ENCODE results near the gene UBAC2. TPM values are rescaled to one million over a fixed set of nuclear protein-coding genes. Genes with fewer than 3 reads are reported as not detected.
A peak's percentile ranks its signal among the peaks of the same experiment; 100 is the strongest.

Gene UBAC2
- polyA plus RNA-seq, 2 donors, result 63.0 to 70.1 TPM

GRCh38 chr13:99271249-99271648 is 70.6 kb downstream of the UBAC2 start:
- Histone ChIP-seq H3K36me3 (ENCODE audit: control insufficient read depth in 2 of 2, insufficient read depth in 2 of 2, low read length in 1 of 2) (peaks cover 0 to 5% of the 10 kb centered on the region in 2 donors), H3K27ac (ENCODE audit: low read depth in 2 of 2, low read length in 1 of 2) (no peak overlapping the region), H3K27me3 (ENCODE audit: control insufficient read depth in 1 of 2, insufficient read depth in 2 of 2, low read length in 2 of 2) (no peaks in the 10 kb centered on the region), H3K4me1 (ENCODE audit: control insufficient read depth in 2 of 2, insufficient read depth in 2 of 2, low read length in 1 of 2) (no peaks in the 10 kb centered on the region), H3K9me3 (ENCODE audit: control insufficient read depth in 2 of 2, insufficient read depth in 1 of 2, low read depth in 1 of 2, low read length in 1 of 2) (peaks cover 0 to 3% of the 10 kb centered on the region in 2 donors), H3K4me3 (ENCODE audit: low read depth in 1 of 2, low read length in 2 of 2) (no peak overlapping the region)
- 77 to 81% methylated on average over 3 of the region's 3 CpGs for WGBS, 2 donors

GRCh38 chr13:99272481-99272880 is 71.8 kb downstream of the UBAC2 start:
- peaks cover 0 to 5% of the 10 kb centered on the region in 2 donors for H3K36me3 ChIP-seq (ENCODE audit: control insufficient read depth in 2 of 2, insufficient read depth in 2 of 2, low read length in 1 of 2)
- peaks cover 0 to 3% of the 10 kb centered on the region in 2 donors for H3K9me3 ChIP-seq (ENCODE audit: control insufficient read depth in 2 of 2, insufficient read depth in 1 of 2, low read depth in 1 of 2, low read length in 1 of 2)
- H3K4me3 ChIP-seq (ENCODE audit: low read depth in 1 of 2, low read length in 2 of 2), result no peak overlapping the region
- 97 to 98% methylated on average over 2 of the region's 2 CpGs for WGBS, 2 donors
- no peaks in the 10 kb centered on the region for H3K4me1 ChIP-seq (ENCODE audit: control insufficient read depth in 2 of 2, insufficient read depth in 2 of 2, low read length in 1 of 2)
- H3K27ac ChIP-seq (ENCODE audit: low read depth in 2 of 2, low read length in 1 of 2), result no peak overlapping the region
- H3K27me3 ChIP-seq (ENCODE audit: control insufficient read depth in 1 of 2, insufficient read depth in 2 of 2, low read length in 2 of 2), result no peaks in the 10 kb centered on the region

GRCh38 chr13:99273128-99273527 is 72.5 kb downstream of the UBAC2 start:
- Histone ChIP-seq H3K4me3 (ENCODE audit: low read depth in 1 of 2, low read length in 2 of 2) (no peak overlapping the region), H3K27me3 (ENCODE audit: control insufficient read depth in 1 of 2, insufficient read depth in 2 of 2, low read length in 2 of 2) (no peaks in the 10 kb centered on the region), H3K27ac (ENCODE audit: low read depth in 2 of 2, low read length in 1 of 2) (peak overlapping the region in 1 of 2 donors; percentile 31), H3K4me1 (ENCODE audit: control insufficient read depth in 2 of 2, insufficient read depth in 2 of 2, low read length in 1 of 2) (no peaks in the 10 kb centered on the region), H3K9me3 (ENCODE audit: control insufficient read depth in 2 of 2, insufficient read depth in 1 of 2, low read depth in 1 of 2, low read length in 1 of 2) (peaks cover 0 to 3% of the 10 kb centered on the region in 2 donors), H3K36me3 (ENCODE audit: control insufficient read depth in 2 of 2, insufficient read depth in 2 of 2, low read length in 1 of 2) (peaks cover 0 to under 1% of the 10 kb centered on the region in 2 donors)
- 88 to 89% methylated on average over 2 of the region's 2 CpGs for WGBS, 2 donors

- Histone ChIP-seq H3K9me3 (ENCODE audit: control insufficient read depth in 2 of 2, insufficient read depth in 1 of 2, low read depth in 1 of 2, low read length in 1 of 2) (peaks cover 0 to 3% of the 10 kb centered on the region in 2 donors), H3K27ac (ENCODE audit: low read depth in 2 of 2, low read length in 1 of 2) (no peak overlapping the region), H3K4me3 (ENCODE audit: low read depth in 1 of 2, low read length in 2 of 2) (no peak overlapping the region), H3K27me3 (ENCODE audit: control insufficient read depth in 1 of 2, insufficient read depth in 2 of 2, low read length in 2 of 2) (no peaks in the 10 kb centered on the region), H3K36me3 (ENCODE audit: control insufficient read depth in 2 of 2, insufficient read depth in 2 of 2, low read length in 1 of 2) (no peaks in the 10 kb centered on the region), H3K4me1 (ENCODE audit: control insufficient read depth in 2 of 2, insufficient read depth in 2 of 2, low read length in 1 of 2) (no peaks in the 10 kb centered on the region)
- WGBS, 2 donors, result 35 to 37% methylated on average over 1 of the region's 1 CpG
These were observed 74.4 kb downstream of the UBAC2 start for GRCh38 chr13:99275093-99275469.

GRCh38 chr13:99276706-99277105 is 76.1 kb downstream of the UBAC2 start:
- Histone ChIP-seq H3K27me3 (ENCODE audit: control insufficient read depth in 1 of 2, insufficient read depth in 2 of 2, low read length in 2 of 2) (no peaks in the 10 kb centered on the region), H3K9me3 (ENCODE audit: control insufficient read depth in 2 of 2, insufficient read depth in 1 of 2, low read depth in 1 of 2, low read length in 1 of 2) (peaks cover 0 to 3% of the 10 kb centered on the region in 2 donors), H3K4me1 (ENCODE audit: control insufficient read depth in 2 of 2, insufficient read depth in 2 of 2, low read length in 1 of 2) (peaks cover 0 to 1% of the 10 kb centered on the region in 2 donors), H3K4me3 (ENCODE audit: low read depth in 1 of 2, low read length in 2 of 2) (no peak overlapping the region), H3K27ac (ENCODE audit: low read depth in 2 of 2, low read length in 1 of 2) (no peak overlapping the region), H3K36me3 (ENCODE audit: control insufficient read depth in 2 of 2, insufficient read depth in 2 of 2, low read length in 1 of 2) (peaks cover 0 to under 1% of the 10 kb centered on the region in 2 donors)
- 86 to 87% methylated on average over 2 of the region's 2 CpGs for WGBS, 2 donors

GRCh38 chr13:99277629-99278028 is 77.0 kb downstream of the UBAC2 start:
- Histone ChIP-seq H3K27me3 (ENCODE audit: control insufficient read depth in 1 of 2, insufficient read depth in 2 of 2, low read length in 2 of 2) (no peaks in the 10 kb centered on the region), H3K36me3 (ENCODE audit: control insufficient read depth in 2 of 2, insufficient read depth in 2 of 2, low read length in 1 of 2) (peaks cover 0 to 5% of the 10 kb centered on the region in 2 donors), H3K27ac (ENCODE audit: low read depth in 2 of 2, low read length in 1 of 2) (no peak overlapping the region), H3K9me3 (ENCODE audit: control insufficient read depth in 2 of 2, insufficient read depth in 1 of 2, low read depth in 1 of 2, low read length in 1 of 2) (peaks cover 0 to under 1% of the 10 kb centered on the region in 2 donors), H3K4me3 (ENCODE audit: low read depth in 1 of 2, low read length in 2 of 2) (no peak overlapping the region), H3K4me1 (ENCODE audit: control insufficient read depth in 2 of 2, insufficient read depth in 2 of 2, low read length in 1 of 2) (peaks cover 0 to 4% of the 10 kb centered on the region in 2 donors)
- 73 to 82% methylated on average over 4 of the region's 4 CpGs for WGBS, 2 donors

GRCh38 chr13:99278200-99278599 is 77.5 kb downstream of the UBAC2 start:
- Histone ChIP-seq H3K27ac (ENCODE audit: low read depth in 2 of 2, low read length in 1 of 2) (no peak overlapping the region), H3K4me1 (ENCODE audit: control insufficient read depth in 2 of 2, insufficient read depth in 2 of 2, low read length in 1 of 2) (peaks cover 0 to 4% of the 10 kb centered on the region in 2 donors)
- 79 to 82% methylated on average over 5 of the region's 5 CpGs for WGBS, 2 donors

GRCh38 chr13:99278843-99279242 is 78.2 kb downstream of the UBAC2 start:
- Histone ChIP-seq H3K27ac (ENCODE audit: low read depth in 2 of 2, low read length in 1 of 2) (no peak overlapping the region), H3K36me3 (ENCODE audit: control insufficient read depth in 2 of 2, insufficient read depth in 2 of 2, low read length in 1 of 2) (peaks cover 0 to 5% of the 10 kb centered on the region in 2 donors), H3K4me1 (ENCODE audit: control insufficient read depth in 2 of 2, insufficient read depth in 2 of 2, low read length in 1 of 2) (peaks cover 0 to 4% of the 10 kb centered on the region in 2 donors), H3K4me3 (ENCODE audit: low read depth in 1 of 2, low read length in 2 of 2) (no peak overlapping the region), H3K27me3 (ENCODE audit: control insufficient read depth in 1 of 2, insufficient read depth in 2 of 2, low read length in 2 of 2) (no peaks in the 10 kb centered on the region), H3K9me3 (ENCODE audit: control insufficient read depth in 2 of 2, insufficient read depth in 1 of 2, low read depth in 1 of 2, low read length in 1 of 2) (no peaks in the 10 kb centered on the region)
- 91 to 94% methylated on average over 3 of the region's 3 CpGs for WGBS, 2 donors

More at GRCh38 chr13:99278200-99278599, 77.5 kb downstream of the UBAC2 start:
- no peaks in the 10 kb centered on the region for H3K9me3 ChIP-seq (ENCODE audit: control insufficient read depth in 2 of 2, insufficient read depth in 1 of 2, low read depth in 1 of 2, low read length in 1 of 2)
- peaks cover 0 to 5% of the 10 kb centered on the region in 2 donors for H3K36me3 ChIP-seq (ENCODE audit: control insufficient read depth in 2 of 2, insufficient read depth in 2 of 2, low read length in 1 of 2)
- H3K27me3 ChIP-seq (ENCODE audit: control insufficient read depth in 1 of 2, insufficient read depth in 2 of 2, low read length in 2 of 2), result no peaks in the 10 kb centered on the region
- no peak overlapping the region for H3K4me3 ChIP-seq (ENCODE audit: low read depth in 1 of 2, low read length in 2 of 2)

- 90 to 95% methylated on average over 2 of the region's 2 CpGs for WGBS, 2 donors
- no peaks in the 10 kb centered on the region for H3K27me3 ChIP-seq (ENCODE audit: control insufficient read depth in 1 of 2, insufficient read depth in 2 of 2, low read length in 2 of 2)
- no peak overlapping the region for H3K4me3 ChIP-seq (ENCODE audit: low read depth in 1 of 2, low read length in 2 of 2)
- H3K4me1 ChIP-seq (ENCODE audit: control insufficient read depth in 2 of 2, insufficient read depth in 2 of 2, low read length in 1 of 2), result peaks cover 0 to 4% of the 10 kb centered on the region in 2 donors
- H3K36me3 ChIP-seq (ENCODE audit: control insufficient read depth in 2 of 2, insufficient read depth in 2 of 2, low read length in 1 of 2), result peaks cover 0 to 5% of the 10 kb centered on the region in 2 donors
- H3K27ac ChIP-seq (ENCODE audit: low read depth in 2 of 2, low read length in 1 of 2), result peak overlapping the region; percentile 52 to 72
- no peaks in the 10 kb centered on the region for H3K9me3 ChIP-seq (ENCODE audit: control insufficient read depth in 2 of 2, insufficient read depth in 1 of 2, low read depth in 1 of 2, low read length in 1 of 2)
These were observed 79.0 kb downstream of the UBAC2 start for GRCh38 chr13:99279637-99280036.

- WGBS, 2 donors, result 76 to 79% methylated on average over 3 of the region's 3 CpGs
- Histone ChIP-seq H3K4me3 (ENCODE audit: low read depth in 1 of 2, low read length in 2 of 2) (no peak overlapping the region), H3K9me3 (ENCODE audit: control insufficient read depth in 2 of 2, insufficient read depth in 1 of 2, low read depth in 1 of 2, low read length in 1 of 2) (no peaks in the 10 kb centered on the region), H3K4me1 (ENCODE audit: control insufficient read depth in 2 of 2, insufficient read depth in 2 of 2, low read length in 1 of 2) (peaks cover 0 to 4% of the 10 kb centered on the region in 2 donors), H3K36me3 (ENCODE audit: control insufficient read depth in 2 of 2, insufficient read depth in 2 of 2, low read length in 1 of 2) (peaks cover 0 to 5% of the 10 kb centered on the region in 2 donors), H3K27ac (ENCODE audit: low read depth in 2 of 2, low read length in 1 of 2) (peak overlapping the region; percentile 52 to 78), H3K27me3 (ENCODE audit: control insufficient read depth in 1 of 2, insufficient read depth in 2 of 2, low read length in 2 of 2) (no peaks in the 10 kb centered on the region)
These were observed 79.5 kb downstream of the UBAC2 start for GRCh38 chr13:99280166-99280565.
